HuH-7.5 (cell line): ENCODE measurements around the gene PRDX2.

Source experiments
- DNase-seq: peaks from one replicate; pipeline ENCODE4 v3.0.0; 2011; ENCODE audit warnings: low spot score

Gene PRDX2

GRCh38 chr19:12752056-12752781 lies 49.4 kb downstream of the PRDX2 start:
- DNase-seq: no peak

GRCh38 chr19:12751635-12752034 lies 50.0 kb downstream of the PRDX2 start, which contains the start of gene BEST2:
BEST2 (plus strand) TSS chr19:12751791; CDS start chr19:12752593, 802 bp downstream.
- DNase-seq: no peak

- no peak for DNase-seq
Observed at GRCh38 chr19:12750851-12751250, 50.7 kb downstream of the PRDX2 start.

GRCh38 chr19:12749938-12750521 lies 51.6 kb downstream of the PRDX2 start:
- DNase-seq: no peak

- DNase-seq: no peak
Observed at GRCh38 chr19:12748489-12748888, 53.1 kb downstream of the PRDX2 start.
